GM03348 (cell line): ENCODE measurements around the gene MSI1.

ENCODE experiments used
- DNase-seq: peaks from one replicate; pipeline ENCODE4 v3.0.0; 2012; ENCODE audit warnings: low spot score

The MSI1 gene

DNA sequence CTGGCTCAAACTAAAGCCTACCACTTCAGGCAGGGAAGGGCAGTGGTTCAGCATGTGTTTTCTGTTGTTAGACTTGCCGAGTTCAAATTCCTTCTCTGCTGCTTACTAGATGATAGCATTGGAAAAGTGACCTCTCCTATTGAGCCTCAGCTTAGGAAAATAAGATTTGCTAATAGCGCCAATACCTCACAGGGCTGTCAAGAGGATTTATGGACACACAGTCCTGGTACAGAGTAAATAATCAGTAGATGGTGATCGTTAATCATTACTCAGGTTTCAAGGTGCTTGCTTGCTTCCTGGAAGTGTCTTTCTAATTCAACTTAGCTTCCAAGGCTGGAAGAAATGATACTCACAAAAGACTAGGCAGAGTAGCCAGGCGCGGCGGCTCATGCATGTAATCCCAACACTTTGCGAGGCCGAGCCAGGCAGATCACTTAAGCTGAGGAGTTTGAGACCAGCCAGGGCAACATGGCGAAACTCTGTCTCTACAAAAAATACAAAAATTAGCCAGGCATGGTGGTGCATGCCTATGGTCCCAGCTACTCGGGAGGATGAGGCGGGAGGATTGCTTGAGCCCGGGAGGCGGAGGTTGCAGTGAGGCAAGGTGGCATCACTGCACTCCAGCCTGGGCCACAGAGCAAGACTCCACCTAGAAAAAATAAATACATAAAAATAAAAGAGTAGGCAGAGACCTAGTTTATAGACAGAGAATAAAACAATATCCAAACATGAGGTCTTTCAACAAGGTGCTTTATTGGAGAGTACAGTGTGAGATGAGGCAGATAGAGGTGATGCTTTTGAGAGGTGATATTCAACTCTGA lies 47.4 kb downstream of the MSI1 start:
- no peak for DNase-seq

DNA sequence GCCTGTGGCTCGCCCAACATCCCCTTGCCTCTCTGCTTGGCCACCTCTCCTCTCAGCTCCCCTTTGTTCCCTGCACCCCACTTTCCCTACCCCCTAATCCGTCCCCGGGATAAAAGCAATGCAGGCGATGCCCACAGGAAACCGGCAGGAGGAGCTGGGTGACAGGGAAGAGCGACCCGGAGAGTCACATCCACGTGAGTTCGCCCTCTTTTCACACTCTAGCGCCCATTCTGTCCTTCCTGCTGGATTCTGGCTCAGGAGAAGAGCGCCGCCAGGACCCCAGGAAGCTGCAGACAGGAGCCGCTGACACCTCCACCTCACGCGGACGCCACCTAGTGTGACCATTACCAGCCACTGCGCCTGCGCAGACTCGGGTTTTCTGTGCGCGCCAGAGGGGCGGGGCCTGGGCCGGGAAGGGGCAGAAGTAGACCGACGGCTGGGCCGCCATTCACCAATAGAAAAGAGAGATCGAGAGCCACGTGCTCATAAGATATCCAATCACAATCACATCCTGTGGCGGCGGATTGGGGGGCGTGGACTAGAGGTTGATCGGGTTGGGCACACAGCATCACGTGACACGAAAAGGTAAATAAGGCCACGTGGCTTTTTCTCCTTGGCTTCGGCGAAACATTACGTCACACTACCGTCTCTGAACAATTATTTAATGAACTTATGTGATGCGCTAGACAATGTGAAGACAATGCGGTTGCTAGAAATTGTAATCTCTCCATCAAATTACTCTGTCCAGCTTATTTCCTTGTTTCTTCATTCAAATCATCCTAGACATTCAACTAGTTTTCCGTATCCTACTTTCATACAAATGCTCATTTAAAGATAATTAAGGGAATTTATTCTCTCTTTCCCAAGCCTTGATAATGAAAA lies 51.5 kb downstream of the MSI1 start:
- DNase-seq = peak; percentile 99

DNA sequence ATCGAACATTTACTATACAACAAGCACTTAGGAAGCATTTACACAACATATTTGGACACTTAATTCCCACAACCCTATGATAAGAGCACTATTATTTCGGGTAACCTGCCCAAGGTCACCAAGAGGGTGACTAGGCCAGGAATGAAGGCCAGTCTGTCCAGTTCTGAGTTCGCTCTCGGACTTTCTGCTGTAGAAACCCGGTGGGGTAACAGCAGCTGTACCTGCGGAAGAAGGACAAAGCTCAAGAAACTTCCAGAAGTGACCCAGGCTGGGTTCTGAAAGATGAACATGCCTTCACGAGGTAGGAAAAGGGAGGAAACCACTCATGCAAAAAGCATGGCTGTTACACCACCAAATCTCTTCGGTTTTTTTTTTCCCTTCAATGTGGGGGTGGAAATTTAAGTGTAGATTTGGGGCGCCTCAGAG lies 52.2 kb downstream of the MSI1 start:
- DNase-seq = no peak

DNA sequence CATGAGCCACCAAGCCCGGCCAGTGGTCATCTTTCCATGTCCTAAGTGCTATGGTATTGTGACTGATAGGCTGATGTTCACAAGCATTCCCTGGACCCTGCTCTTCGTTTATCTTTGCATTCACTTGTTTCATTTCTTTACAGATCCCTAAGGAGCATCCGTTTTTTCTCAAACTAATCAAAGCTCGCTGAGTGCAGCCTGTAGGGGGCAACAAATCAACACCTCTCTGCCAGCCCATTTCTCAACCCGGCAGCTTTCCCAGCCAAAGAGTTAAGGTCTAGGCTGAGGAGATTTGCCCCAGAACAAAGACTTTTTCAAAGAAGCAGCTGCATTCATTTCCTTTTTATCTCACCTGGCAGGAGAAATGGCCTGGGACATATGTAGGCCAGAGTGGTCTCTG lies 54.7 kb downstream of the MSI1 start:
- no peak for DNase-seq

DNA sequence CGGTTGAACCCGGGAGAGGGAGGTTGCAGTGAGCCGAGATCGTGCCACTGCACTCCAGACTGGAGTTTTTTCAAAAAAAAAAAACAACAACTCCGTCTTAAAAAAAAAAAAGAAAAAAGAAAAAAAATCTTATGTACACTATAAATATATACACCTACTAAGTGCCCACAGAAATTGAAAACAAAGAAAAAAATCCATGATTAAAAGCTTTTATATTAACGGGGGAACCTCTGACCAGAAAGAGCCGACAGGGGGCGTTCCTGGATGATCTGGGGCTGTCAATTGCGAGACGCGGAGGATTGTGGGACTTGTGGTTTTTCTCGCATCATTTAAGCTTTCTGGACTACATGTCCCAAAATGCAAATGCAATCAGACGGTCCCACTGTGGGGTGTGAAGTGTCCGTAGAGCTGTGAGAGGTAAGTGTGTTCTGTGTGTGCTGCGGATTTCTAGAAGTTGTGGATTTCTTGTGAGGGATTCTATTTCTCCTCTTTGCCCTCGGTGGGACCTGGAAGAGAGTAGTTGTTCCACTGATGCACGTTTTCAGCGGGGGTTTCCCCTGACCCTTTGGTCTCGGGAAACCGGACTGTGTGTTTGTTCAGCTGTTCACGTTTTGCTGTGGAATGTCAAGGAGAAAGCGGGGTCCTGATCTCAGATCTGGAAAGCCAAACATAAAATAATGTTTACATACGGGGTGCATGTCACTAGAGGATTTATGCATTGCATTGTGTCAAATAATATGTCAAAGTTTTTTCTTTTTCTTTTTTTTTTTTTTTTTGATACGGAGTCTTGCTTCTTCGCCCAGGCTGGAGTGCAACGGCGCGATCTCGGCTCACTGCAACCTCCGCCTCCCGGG lies 66.8 kb downstream of the MSI1 start, which contains the start of gene SIRT4:
Gene SIRT4 (plus strand): TSS at position 360 of the 854 bp plus-strand sequence. CDS start 1,241 bp downstream, outside the sequence.
- peak; percentile 93 for DNase-seq

DNA sequence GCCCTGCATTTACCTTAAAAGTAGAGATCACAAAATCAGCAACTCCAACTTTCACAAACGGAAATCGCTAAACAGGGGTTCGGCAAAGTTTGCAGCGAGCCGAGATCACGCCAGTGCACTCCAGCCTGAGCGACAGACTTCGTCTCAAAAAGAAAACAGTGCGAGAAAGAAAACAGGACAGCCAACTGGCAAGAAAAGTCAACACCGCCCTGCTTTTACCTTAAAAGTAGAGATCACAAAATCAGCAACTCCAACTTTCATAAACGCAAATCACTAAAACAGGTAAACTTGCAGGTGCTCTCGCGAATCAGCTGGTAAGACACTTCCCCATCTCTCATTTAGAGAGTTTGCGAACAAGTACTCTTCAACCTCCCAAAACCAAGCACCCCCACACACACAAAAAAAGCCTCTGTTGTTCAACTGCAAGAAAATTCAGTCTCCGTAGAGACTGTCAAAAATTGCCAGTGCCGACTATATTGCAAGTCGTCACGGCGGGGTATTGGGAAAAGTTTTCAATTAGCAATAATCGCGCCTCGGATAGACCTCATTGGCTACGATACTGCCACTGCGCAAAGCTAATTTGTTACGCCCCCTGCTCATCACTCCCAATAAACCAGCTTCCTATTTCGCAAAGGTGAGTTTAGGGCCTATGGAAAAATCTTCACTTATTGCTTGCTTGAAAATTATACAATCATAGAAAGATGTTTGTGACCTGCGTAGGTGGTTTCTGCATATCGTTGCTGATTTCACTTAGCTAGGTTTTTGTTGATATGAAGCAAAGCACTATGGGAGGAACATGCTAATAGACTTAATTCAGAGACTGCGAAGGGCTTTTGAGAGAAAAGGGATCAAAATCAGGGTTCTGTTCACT lies 76.1 kb downstream of the MSI1 start, which contains the start of gene RNU4-1:
Gene RNU4-1 (minus strand): TSS at position 577 of the 871 bp plus-strand sequence.
- DNase-seq = peak; percentile 52

DNA sequence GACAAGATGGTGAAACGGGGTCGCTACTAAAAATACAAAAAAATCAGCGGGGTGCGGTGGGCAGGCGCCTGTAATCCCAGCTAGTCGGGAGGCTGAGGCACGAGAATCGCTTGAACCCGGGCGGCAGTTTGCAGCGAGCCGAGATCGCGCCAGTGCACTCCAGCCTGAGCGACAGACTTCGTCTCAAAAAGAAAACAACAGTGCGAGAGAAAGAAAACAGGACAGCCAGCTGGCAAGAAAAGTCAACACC lies 76.6 kb downstream of the MSI1 start:
- no peak for DNase-seq
